ENCODE data around the gene CD3E.

The CD3E gene

GRCh38 chr11:118275176-118275575, 29.4 kb upstream of the CD3E start:
- no peak overlapping the region for H3K4me3 ChIP-seq (ENCODE audit: low read depth, low read length)
- H3K4me1 ChIP-seq (ENCODE audit: control insufficient read depth, insufficient read depth, low read length) = no peaks in the 10 kb centered on the region
- no peak for TF ChIP-seq ZNF768 (tag by site-specific recombination; IDR thresholded peaks at IDR 0.05)
- no peak for TF ChIP-seq ZNF548 (tag by site-specific recombination; IDR thresholded peaks at IDR 0.05)
- no peak for TF ChIP-seq ZBTB44 (tag by site-specific recombination; IDR thresholded peaks at IDR 0.05)
- TF ChIP-seq SETDB1 (IDR thresholded peaks at IDR 0.05; ENCODE audit: insufficient read length, low read length) = no peak
- no peak for TF ChIP-seq ZBTB8A (tag by site-specific recombination; IDR thresholded peaks at IDR 0.05)
- TF ChIP-seq ZNF280D (tag by site-specific recombination; IDR thresholded peaks at IDR 0.05) = no peak
- no peak for TF ChIP-seq ZNF391 (tag by site-specific recombination; IDR thresholded peaks at IDR 0.05; ENCODE audit: borderline replicate concordance, low read depth)
- no peak for TF ChIP-seq ZNF518A (tag by site-specific recombination; conservative IDR thresholded peaks at IDR 0.05; ENCODE audit: low read depth)
- no peak for TF ChIP-seq ZNF513 (tag by site-specific recombination; IDR thresholded peaks at IDR 0.05)
- no peak for TF ChIP-seq EGR2 (tag by site-specific recombination; IDR thresholded peaks at IDR 0.05; ENCODE audit: low read depth)
- no peaks in the 10 kb centered on the region for H3K9me3 ChIP-seq (ENCODE audit: control insufficient read depth, insufficient read depth, low read depth, low read length)
- POLR2A ChIA-PET = no interaction called here
- H3K27ac ChIP-seq (ENCODE audit: extremely low read depth, low read depth, low read length) = no peak overlapping the region
- no peaks in the 10 kb centered on the region for H3K36me3 ChIP-seq (ENCODE audit: control insufficient read depth in 2 of 2, insufficient read depth in 1 of 2, low read length in 2 of 2)
- CTCF ChIA-PET = interaction anchor here (1.8 kb wide), 1 partner anchor 10 kb away, joined by 6 read pairs; no protein-coding TSS in a partner anchor

GRCh38 chr11:118276422-118276821, 28.1 kb upstream of the CD3E start:
- ChIA-PET CTCF (interaction anchor here (1.8 kb wide), 1 partner anchor 12 kb away, joined by 6 read pairs; no protein-coding TSS in a partner anchor), POLR2A (no interaction called here)
- Histone ChIP-seq H3K36me3 (ENCODE audit: control insufficient read depth in 2 of 2, insufficient read depth in 1 of 2, low read length in 2 of 2) (no peaks in the 10 kb centered on the region), H3K27ac (ENCODE audit: extremely low read depth, low read depth, low read length) (no peak overlapping the region), H3K4me3 (ENCODE audit: low read depth, low read length) (no peak overlapping the region), H3K4me1 (ENCODE audit: control insufficient read depth, insufficient read depth, low read length) (no peaks in the 10 kb centered on the region), H3K9me3 (ENCODE audit: control insufficient read depth, insufficient read depth, low read depth, low read length) (no peaks in the 10 kb centered on the region)
- TF ChIP-seq GFI1B (tag by site-specific recombination; IDR thresholded peaks at IDR 0.05) (no peak), ZNF140 (tag by site-specific recombination; IDR thresholded peaks at IDR 0.05) (no peak), ZNF571 (tag by site-specific recombination; IDR thresholded peaks at IDR 0.05) (no peak), ZNF114 (tag by site-specific recombination; IDR thresholded peaks at IDR 0.05) (no peak), ZNF660 (tag by site-specific recombination; IDR thresholded peaks at IDR 0.05) (no peak), HOXD13 (CRISPR knock-in tag; IDR thresholded peaks at IDR 0.05; ENCODE audit: borderline replicate concordance) (no peak), ZNF596 (tag by site-specific recombination; IDR thresholded peaks at IDR 0.05) (no peak), IKZF3 (tag by site-specific recombination; IDR thresholded peaks at IDR 0.05) (no peak), ZNF155 (tag by site-specific recombination; IDR thresholded peaks at IDR 0.05) (no peak), ZNF645 (tag by site-specific recombination; IDR thresholded peaks at IDR 0.05) (no peak), ZNF302 (tag by site-specific recombination; IDR thresholded peaks at IDR 0.05; ENCODE audit: low read depth) (no peak)

All from HEK293 (cell line).